ENCODE results near the gene TRPM3. TPM values are rescaled to one million over a fixed set of nuclear protein-coding genes. Genes with fewer than 3 reads are reported as not detected.
"Not testable (repeated sequence)": the region's sequence is repeated elsewhere in the genome, so short reads cannot be mapped to it uniquely, and the experiment has no call there.

The TRPM3 gene
- polyA plus RNA-seq, 2 of the 4 experiments (the other 2 are of a cell fraction): not detected

DNA sequence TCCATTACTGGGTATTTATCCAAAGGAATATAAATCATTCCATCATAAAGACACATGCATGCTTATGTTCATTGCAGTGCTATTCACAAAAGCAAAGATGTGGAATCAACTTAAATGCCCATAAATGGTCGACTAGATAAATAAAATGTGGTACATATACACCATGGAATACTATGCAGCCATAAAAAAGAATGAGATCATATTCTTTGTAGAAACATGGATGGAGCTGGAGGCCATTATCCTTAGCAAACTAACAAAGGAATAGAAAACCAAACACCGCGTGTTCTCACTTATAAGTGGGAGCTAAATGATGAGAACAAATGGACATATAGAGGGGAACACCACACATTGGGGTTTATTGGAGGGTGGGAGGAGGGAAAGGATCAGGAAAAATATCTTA lies 155.0 kb downstream of the TRPM3 start:
- ATAC-seq; FAIRE-seq; DNase-seq (ENCODE audit: low read depth in 1 of 2, low spot score in 1 of 2); H3K4me1 ChIP-seq; H3K4me2 ChIP-seq; H3K9me3 ChIP-seq; H3K27ac ChIP-seq; POLR2A ChIA-PET; H3K4me3 ChIP-seq: not testable (repeated sequence)
- 57% methylated on average over 3 of the region's 3 CpGs for WGBS (ENCODE audit: missing lambda C conversion rate)
- CTCF ChIA-PET: interaction anchor here (0.6 to 0.9 kb wide), 2 partner anchors 13 to 329 kb away, joined by 3 read pairs; no protein-coding TSS in a partner anchor

DNA sequence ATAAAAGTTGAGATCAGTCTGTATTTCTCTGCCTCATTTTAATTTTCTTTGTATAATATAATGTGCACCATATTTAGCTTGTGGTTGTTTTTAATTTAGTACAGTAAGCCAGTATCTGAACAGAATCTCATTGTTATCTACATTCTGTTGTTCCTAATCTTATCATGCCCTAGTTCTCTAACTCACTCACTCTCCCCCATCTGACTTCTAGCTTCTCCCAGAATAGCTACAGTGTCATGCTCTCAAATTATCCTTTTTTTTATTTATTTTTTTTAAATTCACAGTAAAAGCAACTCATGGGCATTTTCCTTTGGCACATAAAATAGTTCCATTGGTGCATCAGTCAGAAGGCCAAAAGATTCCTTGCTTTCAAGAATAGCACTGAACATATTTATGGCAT lies 156.6 kb downstream of the TRPM3 start:
- no peak overlapping the region for H3K4me2 ChIP-seq
- no peak for ATAC-seq
- no peak overlapping the region for H3K27ac ChIP-seq
- no peak for FAIRE-seq
- TF ChIP-seq, protein P1, sequence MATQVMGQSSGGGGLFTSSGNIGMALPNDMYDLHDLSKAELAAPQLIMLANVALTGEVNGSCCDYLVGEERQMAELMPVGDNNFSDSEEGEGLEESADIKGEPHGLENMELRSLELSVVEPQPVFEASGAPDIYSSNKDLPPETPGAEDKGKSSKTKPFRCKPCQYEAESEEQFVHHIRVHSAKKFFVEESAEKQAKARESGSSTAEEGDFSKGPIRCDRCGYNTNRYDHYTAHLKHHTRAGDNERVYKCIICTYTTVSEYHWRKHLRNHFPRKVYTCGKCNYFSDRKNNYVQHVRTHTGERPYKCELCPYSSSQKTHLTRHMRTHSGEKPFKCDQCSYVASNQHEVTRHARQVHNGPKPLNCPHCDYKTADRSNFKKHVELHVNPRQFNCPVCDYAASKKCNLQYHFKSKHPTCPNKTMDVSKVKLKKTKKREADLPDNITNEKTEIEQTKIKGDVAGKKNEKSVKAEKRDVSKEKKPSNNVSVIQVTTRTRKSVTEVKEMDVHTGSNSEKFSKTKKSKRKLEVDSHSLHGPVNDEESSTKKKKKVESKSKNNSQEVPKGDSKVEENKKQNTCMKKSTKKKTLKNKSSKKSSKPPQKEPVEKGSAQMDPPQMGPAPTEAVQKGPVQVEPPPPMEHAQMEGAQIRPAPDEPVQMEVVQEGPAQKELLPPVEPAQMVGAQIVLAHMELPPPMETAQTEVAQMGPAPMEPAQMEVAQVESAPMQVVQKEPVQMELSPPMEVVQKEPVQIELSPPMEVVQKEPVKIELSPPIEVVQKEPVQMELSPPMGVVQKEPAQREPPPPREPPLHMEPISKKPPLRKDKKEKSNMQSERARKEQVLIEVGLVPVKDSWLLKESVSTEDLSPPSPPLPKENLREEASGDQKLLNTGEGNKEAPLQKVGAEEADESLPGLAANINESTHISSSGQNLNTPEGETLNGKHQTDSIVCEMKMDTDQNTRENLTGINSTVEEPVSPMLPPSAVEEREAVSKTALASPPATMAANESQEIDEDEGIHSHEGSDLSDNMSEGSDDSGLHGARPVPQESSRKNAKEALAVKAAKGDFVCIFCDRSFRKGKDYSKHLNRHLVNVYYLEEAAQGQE (IDR thresholded peaks at IDR 0.05): no peak
- TF ChIP-seq FOSB (CRISPR knock-in tag; IDR thresholded peaks at IDR 0.05) (no peak), MYC (IDR thresholded peaks at IDR 0.05; ENCODE audit: borderline replicate concordance, low read length) (no peak), SREBF2 (IDR thresholded peaks at IDR 0.05) (no peak)
- no peaks in the 10 kb centered on the region for H3K4me1 ChIP-seq
- ChIA-PET POLR2A (no interaction called here), CTCF (no interaction called here)
- H3K9me3 ChIP-seq: no peaks in the 10 kb centered on the region
- H3K4me3 ChIP-seq: no peak overlapping the region
- no peak for DNase-seq (ENCODE audit: low read depth in 1 of 2, low spot score in 1 of 2)

DNA sequence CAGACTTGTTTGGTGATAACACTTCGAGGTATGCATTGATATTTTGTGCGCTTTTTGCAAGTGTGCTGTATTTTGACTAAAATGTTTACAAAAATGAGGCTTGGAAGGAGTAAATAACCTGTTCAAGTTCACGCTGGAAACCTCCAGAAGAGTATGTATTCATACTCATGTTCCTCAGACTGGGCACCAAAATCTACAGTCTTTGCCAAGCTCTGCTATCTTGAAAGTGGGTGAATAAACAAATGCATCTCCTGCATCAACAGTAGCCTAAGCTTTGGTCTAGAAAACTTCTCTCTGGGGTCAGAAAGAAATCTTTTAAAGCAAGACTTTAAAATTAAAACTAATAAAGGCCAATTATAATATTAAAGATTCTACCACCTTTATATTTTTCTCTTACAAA lies 157.9 kb downstream of the TRPM3 start:
- FAIRE-seq: no peak
- TF ChIP-seq KDM1A (IDR thresholded peaks at IDR 0.05; ENCODE audit: low read depth) (no peak), ZC3H11A (IDR thresholded peaks at IDR 0.05) (no peak), CEBPB (IDR thresholded peaks at IDR 0.05) (no peak), TFCP2L1 (CRISPR knock-in tag; IDR thresholded peaks at IDR 0.05) (no peak), MAZ (IDR thresholded peaks at IDR 0.05; ENCODE audit: borderline replicate concordance, low read depth, low read length) (no peak), CBX2 (IDR thresholded peaks at IDR 0.05; ENCODE audit: borderline replicate concordance, low read depth) (no peak), CHD4 (IDR thresholded peaks at IDR 0.05; ENCODE audit: borderline replicate concordance) (no peak), HOXB13 (CRISPR knock-in tag; IDR thresholded peaks at IDR 0.05; ENCODE audit: low read depth) (no peak), HOXA7 (CRISPR knock-in tag; IDR thresholded peaks at IDR 0.05) (no peak), NFE2L2 (conservative IDR thresholded peaks at IDR 0.05; ENCODE audit: low read length) (no peak), RARB (CRISPR knock-in tag; IDR thresholded peaks at IDR 0.05) (no peak), RAD21 (conservative IDR thresholded peaks at IDR 0.05 in 1 of 2, IDR thresholded peaks at IDR 0.05 in 1 of 2) (no peak), EHF (CRISPR knock-in tag; IDR thresholded peaks at IDR 0.05) (no peak)
- TF ChIP-seq, protein P2, sequence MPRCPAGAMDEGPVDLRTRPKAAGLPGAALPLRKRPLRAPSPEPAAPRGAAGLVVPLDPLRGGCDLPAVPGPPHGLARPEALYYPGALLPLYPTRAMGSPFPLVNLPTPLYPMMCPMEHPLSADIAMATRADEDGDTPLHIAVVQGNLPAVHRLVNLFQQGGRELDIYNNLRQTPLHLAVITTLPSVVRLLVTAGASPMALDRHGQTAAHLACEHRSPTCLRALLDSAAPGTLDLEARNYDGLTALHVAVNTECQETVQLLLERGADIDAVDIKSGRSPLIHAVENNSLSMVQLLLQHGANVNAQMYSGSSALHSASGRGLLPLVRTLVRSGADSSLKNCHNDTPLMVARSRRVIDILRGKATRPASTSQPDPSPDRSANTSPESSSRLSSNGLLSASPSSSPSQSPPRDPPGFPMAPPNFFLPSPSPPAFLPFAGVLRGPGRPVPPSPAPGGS (IDR thresholded peaks at IDR 0.05): no peak
- ATAC-seq: no peak
- 35% methylated on average over 3 of the region's 3 CpGs for WGBS (ENCODE audit: missing lambda C conversion rate)
- Histone ChIP-seq H3K4me2 (no peak overlapping the region), H3K4me1 (no peaks in the 10 kb centered on the region), H3K4me3 (no peak overlapping the region), H3K9me3 (no peaks in the 10 kb centered on the region), H3K27ac (no peak overlapping the region)
- POLR2A ChIA-PET: no interaction called here
- CTCF ChIA-PET: no interaction called here
- no peak for DNase-seq (ENCODE audit: low read depth in 1 of 2, low spot score in 1 of 2)

Measured in A549 (cell line).